GM19023 (cell line): ENCODE measurements around the gene STXBP2.
A peak's percentile ranks its signal among the peaks of the same experiment; 100 is the strongest.

Source experiments
- ATAC-seq: cut with Tn5 transposase; IDR thresholded peaks from one replicate; pipeline ENCODE4 v1.9.1; 2021; ENCODE audit warnings: mild to moderate bottlenecking, moderate library complexity; ENCODE audit not compliant: unreplicated experiment

The STXBP2 gene

GRCh38 chr19:7636691-7637373, at the start of gene STXBP2:
Gene STXBP2 (plus strand): TSS chr19:7637110. CDS start chr19:7637150, 40 bp downstream.
- peak; percentile 69 for ATAC-seq

DNA sequence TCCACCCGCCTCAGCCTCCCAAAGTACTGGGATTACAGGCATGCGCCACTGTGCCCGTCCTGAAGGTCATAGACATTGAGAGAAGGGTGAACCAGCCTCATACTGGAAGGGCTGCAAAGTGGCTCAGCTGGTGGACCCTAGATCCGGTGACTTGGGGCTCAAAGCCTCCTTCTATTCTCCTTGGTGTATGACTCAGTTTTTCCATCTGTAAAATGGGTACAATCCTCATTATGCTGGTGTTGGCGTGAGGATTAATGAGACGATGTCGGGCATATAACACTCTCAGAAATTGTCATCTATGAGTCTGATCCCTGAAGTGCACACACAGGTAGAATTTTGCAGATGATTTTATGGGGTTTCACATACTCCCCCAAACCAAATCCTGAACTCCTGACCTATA, 47.1 kb upstream of the STXBP2 start:
- ATAC-seq = no peak

DNA sequence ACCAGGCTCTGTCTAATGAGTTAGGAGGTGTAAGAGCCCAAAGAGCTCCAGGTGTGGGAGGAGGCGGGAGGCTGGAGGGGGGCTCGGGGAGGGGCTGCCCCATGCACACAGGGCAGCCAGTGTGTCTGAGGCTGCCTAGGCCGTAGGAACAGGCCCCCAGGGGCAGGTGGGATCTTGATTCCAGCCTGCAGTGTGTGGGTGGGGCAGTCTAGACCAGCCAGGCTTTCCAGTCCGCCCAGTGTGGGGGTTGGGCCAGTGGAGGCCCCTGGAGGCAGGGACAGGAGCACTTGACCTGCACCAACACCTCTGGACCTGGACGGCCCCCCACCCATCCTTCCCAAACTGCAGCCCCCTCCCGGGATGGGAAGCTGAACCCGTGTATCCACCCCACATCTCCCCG, 46.7 kb upstream of the STXBP2 start:
- ATAC-seq = no peak

GRCh38 chr19:7595466-7596133, 41.3 kb upstream of the STXBP2 start, which contains the start of gene CAMSAP3:
Gene CAMSAP3 (plus strand): TSS chr19:7595863. CDS start chr19:7596003, 140 bp downstream.
- ATAC-seq = no peak

GRCh38 chr19:7596211-7596937, 40.5 kb upstream of the STXBP2 start:
- no peak for ATAC-seq

- ATAC-seq = no peak
Observed at GRCh38 chr19:7597689-7598088, 39.2 kb upstream of the STXBP2 start.

GRCh38 chr19:7598180-7598579, 38.7 kb upstream of the STXBP2 start:
- ATAC-seq = no peak

DNA sequence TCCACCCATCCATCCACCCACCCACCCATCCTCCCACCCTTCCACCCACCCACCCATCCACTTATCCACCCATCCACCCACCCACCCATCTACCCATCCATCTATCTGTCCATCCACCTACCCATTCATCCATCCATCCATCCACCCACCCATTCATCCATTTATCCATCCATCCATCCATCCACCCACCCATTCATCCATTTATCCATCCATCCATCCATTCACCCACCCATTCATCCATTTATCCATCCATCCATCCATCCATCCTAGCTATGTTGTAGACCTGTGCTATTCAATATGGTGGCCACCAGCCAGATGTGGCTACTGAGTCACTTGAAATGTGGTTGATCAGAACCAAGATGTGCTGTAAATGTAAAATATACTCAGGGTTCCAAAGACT, 36.2 kb upstream of the STXBP2 start:
- no peak for ATAC-seq

DNA sequence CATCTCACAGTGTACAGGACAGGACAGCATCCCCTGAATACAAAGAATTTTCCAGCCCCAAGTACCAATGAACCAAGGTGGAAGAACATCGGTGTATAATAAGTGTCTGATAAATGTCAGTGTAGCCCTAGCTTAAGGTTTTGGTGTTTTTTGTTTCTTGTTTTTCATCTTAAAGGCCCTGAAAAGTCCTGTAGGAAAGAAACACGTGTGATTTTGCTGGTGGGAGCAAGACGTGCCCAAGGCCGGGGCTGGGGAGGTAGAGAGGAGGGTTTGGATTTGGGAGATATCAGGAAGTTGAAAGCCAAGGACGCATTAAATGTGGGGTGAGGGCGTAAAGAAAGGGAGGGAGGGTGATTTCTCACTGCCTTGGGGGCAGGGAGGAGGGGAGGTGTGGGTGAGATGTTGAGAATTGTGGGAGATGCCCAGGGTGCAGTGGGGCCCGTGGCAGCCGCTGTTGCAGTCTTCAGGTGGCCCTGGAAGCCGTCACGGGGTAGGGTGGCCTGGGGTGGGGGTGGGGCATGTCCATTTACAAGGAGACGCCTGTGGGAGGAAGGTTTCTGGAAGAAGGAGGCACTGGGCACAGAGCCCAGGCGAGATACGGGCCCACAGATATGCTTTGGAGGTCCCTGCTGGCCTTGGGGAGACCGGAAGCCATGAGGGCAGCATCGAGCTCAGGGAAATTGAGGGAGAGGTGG, 34.5 kb upstream of the STXBP2 start:
- no peak for ATAC-seq

- ATAC-seq = no peak
Observed at GRCh38 chr19:7602935-7603497, 33.9 kb upstream of the STXBP2 start.

DNA sequence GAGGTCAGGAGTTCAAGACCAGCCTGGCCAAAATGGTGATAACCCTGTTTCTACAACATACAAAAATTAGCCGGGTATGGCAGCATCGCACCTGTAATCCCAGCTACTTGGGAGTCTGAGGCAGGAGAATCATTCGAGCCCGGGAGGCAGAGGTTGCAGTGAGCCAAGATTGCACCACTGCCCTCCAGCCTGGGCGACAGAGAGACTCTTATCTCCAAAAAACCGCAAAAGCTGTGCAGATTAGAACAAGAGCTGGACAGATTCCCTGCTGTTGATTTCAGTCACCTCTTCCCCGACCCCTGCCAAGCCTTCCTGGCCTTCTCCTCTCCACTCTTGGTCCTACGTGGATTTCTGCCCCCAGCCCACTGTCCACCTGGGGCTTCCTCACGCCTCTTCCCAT, 33.0 kb upstream of the STXBP2 start:
- no peak for ATAC-seq

GRCh38 chr19:7605490-7606222, 31.3 kb upstream of the STXBP2 start:
- no peak for ATAC-seq

GRCh38 chr19:7606289-7606688, 30.6 kb upstream of the STXBP2 start:
- no peak for ATAC-seq

GRCh38 chr19:7607212-7607873, 29.6 kb upstream of the STXBP2 start:
- no peak for ATAC-seq

DNA sequence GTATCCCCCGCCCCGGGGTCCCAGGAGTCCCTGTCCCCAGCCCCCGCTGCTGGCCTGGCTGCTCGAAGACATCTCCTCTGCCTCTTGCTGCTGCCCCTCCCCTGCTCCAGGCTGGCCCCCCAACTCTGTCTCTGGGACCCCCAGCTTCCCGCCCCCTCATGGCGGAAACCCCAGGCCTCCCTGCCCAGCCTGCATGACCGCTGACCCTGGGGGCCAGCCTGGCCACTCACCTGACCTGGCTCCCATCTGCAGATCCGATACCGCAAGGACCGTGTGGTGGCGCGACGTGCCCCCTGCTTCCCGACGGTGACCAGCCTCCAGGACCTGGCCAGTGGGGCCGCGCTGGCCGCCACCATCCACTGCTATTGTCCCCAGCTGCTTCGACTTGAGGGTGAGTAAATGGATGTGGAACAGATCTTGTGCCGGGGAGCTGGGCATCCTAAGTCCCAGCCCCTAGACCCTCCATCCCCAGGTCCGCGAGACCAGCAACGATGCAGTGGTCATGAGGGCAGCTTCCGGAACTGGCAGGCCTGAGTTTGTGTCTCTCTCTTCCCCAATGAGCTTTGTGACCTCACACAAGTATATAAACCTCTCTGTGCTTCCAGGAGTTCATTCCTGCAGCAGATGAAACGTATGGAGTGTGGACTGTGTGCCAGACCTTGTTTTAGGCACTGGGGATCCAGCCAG, 28.9 kb upstream of the STXBP2 start:
- ATAC-seq = no peak

- ATAC-seq = no peak
Observed at GRCh38 chr19:7610491-7611240, 26.2 kb upstream of the STXBP2 start.

- no peak for ATAC-seq
Observed at GRCh38 chr19:7611541-7612279, 25.2 kb upstream of the STXBP2 start.
